ENCODE data around the gene CEP55.

The CEP55 gene

GRCh38 chr10:93496322-93497041 is at the start of gene CEP55:
Gene CEP55 (plus strand): TSS chr10:93496612. CDS start chr10:93500052, 3,440 bp downstream.
- H3K4me3 ChIP-seq (ENCODE audit: low read depth, low read length): peak within 1 kb of the TSS; percentile 80
- no peak for TF ChIP-seq CTCF (conservative IDR thresholded peaks at IDR 0.05; ENCODE audit: low read depth, low read length)
- peak; percentile 94 for DNase-seq (ENCODE audit: low read depth)

GRCh38 chr10:93447019-93447418 is 49.4 kb upstream of the CEP55 start:
- no peak for DNase-seq (ENCODE audit: low read depth)
- no peak for TF ChIP-seq CTCF (conservative IDR thresholded peaks at IDR 0.05; ENCODE audit: low read depth, low read length)
- no peak overlapping the region for H3K4me3 ChIP-seq (ENCODE audit: low read depth, low read length)

GRCh38 chr10:93447970-93448369 is 48.4 kb upstream of the CEP55 start:
- no peak overlapping the region for H3K4me3 ChIP-seq (ENCODE audit: low read depth, low read length)
- DNase-seq (ENCODE audit: low read depth): no peak
- TF ChIP-seq CTCF (conservative IDR thresholded peaks at IDR 0.05; ENCODE audit: low read depth, low read length): no peak

- H3K4me3 ChIP-seq (ENCODE audit: low read depth, low read length): no peak overlapping the region
- DNase-seq (ENCODE audit: low read depth): no peak
- TF ChIP-seq CTCF (conservative IDR thresholded peaks at IDR 0.05; ENCODE audit: low read depth, low read length): no peak
These were observed 45.0 kb upstream of the CEP55 start for GRCh38 chr10:93451244-93451947.

GRCh38 chr10:93452143-93452542 is 44.3 kb upstream of the CEP55 start:
- no peak for DNase-seq (ENCODE audit: low read depth)

GRCh38 chr10:93454146-93454545 is 42.3 kb upstream of the CEP55 start:
- no peak for DNase-seq (ENCODE audit: low read depth)
- no peak for TF ChIP-seq CTCF (conservative IDR thresholded peaks at IDR 0.05; ENCODE audit: low read depth, low read length)
- no peak overlapping the region for H3K4me3 ChIP-seq (ENCODE audit: low read depth, low read length)

More at GRCh38 chr10:93452143-93452542, 44.3 kb upstream of the CEP55 start:
- H3K4me3 ChIP-seq (ENCODE audit: low read depth, low read length): no peak overlapping the region
- no peak for TF ChIP-seq CTCF (conservative IDR thresholded peaks at IDR 0.05; ENCODE audit: low read depth, low read length)

Data from choroid plexus epithelial cell (primary cell).